GM18519 (cell line): ENCODE results near the gene GMPS.

Experiments used
- ATAC-seq: cut with Tn5 transposase; IDR thresholded peaks from one replicate; pipeline ENCODE4 v1.9.1; 2021; ENCODE audit warnings: mild to moderate bottlenecking, moderate library complexity; ENCODE audit not compliant: unreplicated experiment, low FRiP score

GMPS gene

DNA sequence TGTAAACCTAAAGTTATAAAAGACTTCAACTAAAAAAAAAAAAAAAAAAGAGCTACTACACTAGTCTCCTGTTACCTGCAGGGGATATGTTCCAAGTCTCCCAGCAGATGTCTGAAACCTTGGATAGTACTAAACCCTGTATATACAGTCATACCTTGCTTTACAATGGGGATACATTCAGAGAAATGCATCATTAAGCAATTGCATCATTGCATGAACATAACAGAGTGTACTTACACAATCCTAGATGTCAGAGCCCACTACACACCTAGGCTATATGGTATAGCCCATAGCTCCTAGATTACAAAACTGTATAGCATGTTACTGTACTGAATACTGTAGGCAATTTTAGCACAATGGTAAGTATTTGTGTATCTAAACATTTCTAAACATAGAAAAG lies 119.1 kb downstream of the GMPS start:
- ATAC-seq = no peak

- ATAC-seq = no peak
Measured at GRCh38 chr3:155991212-155991611, 120.8 kb downstream of the GMPS start.

GRCh38 chr3:155991847-155992246 lies 121.4 kb downstream of the GMPS start:
- no peak for ATAC-seq
